Measurements from ENCODE around the gene BABAM2.

The BABAM2 gene

GRCh38 chr2:28350791-28351285, 460.3 kb downstream of the BABAM2 start:
- no peak overlapping the region for H3K27ac ChIP-seq (ENCODE audit: extremely low read depth, low read depth, low read length)
- POLR2A ChIA-PET: no interaction called here

More at GRCh38 chr2:28350791-28351285, 460.3 kb downstream of the BABAM2 start:
- Histone ChIP-seq H3K4me1 (ENCODE audit: control insufficient read depth, insufficient read depth, low read length) (no peaks in the 10 kb centered on the region), H3K4me3 (ENCODE audit: low read depth, low read length) (no peak overlapping the region), H3K9me3 (ENCODE audit: control insufficient read depth, insufficient read depth, low read depth, low read length) (no peaks in the 10 kb centered on the region), H3K36me3 (ENCODE audit: control insufficient read depth in 2 of 2, insufficient read depth in 1 of 2, low read length in 2 of 2) (no peaks in the 10 kb centered on the region)
- CTCF ChIA-PET: no interaction called here
- no peak for TF ChIP-seq OVOL3 (tag by site-specific recombination; IDR thresholded peaks at IDR 0.05)
- no peak for TF ChIP-seq BCL6B (tag by site-specific recombination; IDR thresholded peaks at IDR 0.05)
- no peak for TF ChIP-seq ZNF37A (tag by site-specific recombination; IDR thresholded peaks at IDR 0.05)
- TF ChIP-seq KLF16 (tag by site-specific recombination; IDR thresholded peaks at IDR 0.05): no peak
- TF ChIP-seq PATZ1 (tag by site-specific recombination; IDR thresholded peaks at IDR 0.05): no peak
- TF ChIP-seq ZNF2 (tag by site-specific recombination; IDR thresholded peaks at IDR 0.05): no peak
- TF ChIP-seq ZBTB10 (tag by site-specific recombination; IDR thresholded peaks at IDR 0.05): no peak
- no peak for TF ChIP-seq ZSCAN18 (tag by site-specific recombination; IDR thresholded peaks at IDR 0.05)
- no peak for TF ChIP-seq ZNF624 (tag by site-specific recombination; IDR thresholded peaks at IDR 0.05)
- no peak for TF ChIP-seq HOXD13 (CRISPR knock-in tag; IDR thresholded peaks at IDR 0.05; ENCODE audit: borderline replicate concordance)
- no peak for TF ChIP-seq ZNF112 (tag by site-specific recombination; IDR thresholded peaks at IDR 0.05)
- TF ChIP-seq ZNF670 (tag by site-specific recombination; IDR thresholded peaks at IDR 0.05; ENCODE audit: low read depth): no peak
- TF ChIP-seq HOXA7 (CRISPR knock-in tag; IDR thresholded peaks at IDR 0.05; ENCODE audit: borderline replicate concordance): no peak
- TF ChIP-seq ZNF548 (tag by site-specific recombination; IDR thresholded peaks at IDR 0.05): no peak
- TF ChIP-seq ATF2 (tag by site-specific recombination; IDR thresholded peaks at IDR 0.05; ENCODE audit: low read depth): no peak
- TF ChIP-seq WT1 (tag by site-specific recombination; IDR thresholded peaks at IDR 0.05): no peak
- no peak for TF ChIP-seq SCRT1 (tag by site-specific recombination; IDR thresholded peaks at IDR 0.05; ENCODE audit: borderline replicate concordance)
- no peak for TF ChIP-seq ZNF626 (tag by site-specific recombination; IDR thresholded peaks at IDR 0.05)
- TF ChIP-seq GFI1B (tag by site-specific recombination; IDR thresholded peaks at IDR 0.05): no peak
- no peak for TF ChIP-seq ZBTB7A (tag by site-specific recombination; IDR thresholded peaks at IDR 0.05; ENCODE audit: low read depth)
